ENCODE measurements around the gene NOG.

Gene NOG

GRCh38 chr17:56593646-56594319 lies at the start of gene NOG:
NOG (plus strand) TSS chr17:56593699; CDS start chr17:56594224, 525 bp downstream.
- peak; percentile 49 to 64 for DNase-seq

- no peak for DNase-seq
Observed at GRCh38 chr17:56545106-56545505, 48.4 kb upstream of the NOG start.

- no peak for DNase-seq
Observed at GRCh38 chr17:56545930-56546329, 47.6 kb upstream of the NOG start.

- no peak for DNase-seq
Observed at GRCh38 chr17:56548661-56549060, 44.8 kb upstream of the NOG start.

GRCh38 chr17:56549501-56549900 lies 44.0 kb upstream of the NOG start:
- no peak for DNase-seq

GRCh38 chr17:56557682-56558081 lies 35.8 kb upstream of the NOG start:
- no peak for DNase-seq

GRCh38 chr17:56558088-56558487 lies 35.4 kb upstream of the NOG start:
- DNase-seq, result no peak

GRCh38 chr17:56570199-56570598 lies 23.3 kb upstream of the NOG start:
- DNase-seq, result no peak

- no peak for DNase-seq
Observed at GRCh38 chr17:56571456-56571855, 22.0 kb upstream of the NOG start.

GRCh38 chr17:56577190-56577842 lies 16.2 kb upstream of the NOG start:
- no peak for DNase-seq

GRCh38 chr17:56577843-56578204 lies 15.7 kb upstream of the NOG start:
- no peak for DNase-seq

GRCh38 chr17:56581635-56582627 lies 11.6 kb upstream of the NOG start:
- DNase-seq, result no peak

- no peak for DNase-seq
Observed at GRCh38 chr17:56583772-56584171, 9.7 kb upstream of the NOG start.

- DNase-seq, result no peak
Observed at GRCh38 chr17:56587298-56587697, 6.2 kb upstream of the NOG start.

- DNase-seq, result peak; percentile 74 to 76
Observed at GRCh38 chr17:56592487-56593085, 913 bp upstream of the NOG start.

GRCh38 chr17:56593086-56593645 lies 333 bp upstream of the NOG start:
- DNase-seq, result peak; percentile 46 to 48

GRCh38 chr17:56594320-56595107 lies 1.0 kb downstream of the NOG start:
- DNase-seq, result peak; percentile 25 to 45

- no peak for DNase-seq
Observed at GRCh38 chr17:56595108-56595418, 1.6 kb downstream of the NOG start.

- peak; percentile 23 to 40 for DNase-seq
Observed at GRCh38 chr17:56595831-56596690, 2.6 kb downstream of the NOG start.

- DNase-seq, result peak in 1 of 2 donors; percentile 22
Observed at GRCh38 chr17:56596691-56597494, 3.4 kb downstream of the NOG start.
